T-helper 2 cell (primary cell): Measurements from ENCODE around the gene SLC43A3.

Source experiments
- DNase-seq, 5 experiments: peaks; one replicate each; pipeline versions ENCODE4 v3.0.0 to v3.0.0-alpha.2; 2012 to 2022

SLC43A3 gene

GRCh38 chr11:57427727-57428082, 784 bp upstream of the SLC43A3 start:
- no peak for DNase-seq

- peak in 1 of 5 experiments; percentile 40 for DNase-seq
These were observed 437 bp downstream of the SLC43A3 start for GRCh38 chr11:57426439-57426928.

- DNase-seq, result no peak
These were observed 1.1 kb downstream of the SLC43A3 start for GRCh38 chr11:57425565-57426438.

- DNase-seq, result peak; percentile 34 to 97 (median 80)
These were observed 1.9 kb downstream of the SLC43A3 start for GRCh38 chr11:57424792-57425564.

GRCh38 chr11:57424137-57424791, 2.7 kb downstream of the SLC43A3 start:
- DNase-seq, result no peak

- DNase-seq, result peak in 1 of 5 experiments; percentile 73
These were observed 4.3 kb downstream of the SLC43A3 start for GRCh38 chr11:57422669-57423068.

- DNase-seq, result no peak
These were observed 5.1 kb downstream of the SLC43A3 start for GRCh38 chr11:57421805-57422204.

- DNase-seq, result no peak
These were observed 5.9 kb downstream of the SLC43A3 start for GRCh38 chr11:57421066-57421465.

GRCh38 chr11:57419146-57419545, 7.8 kb downstream of the SLC43A3 start:
- no peak for DNase-seq

GRCh38 chr11:57418131-57418530, 8.8 kb downstream of the SLC43A3 start:
- no peak for DNase-seq

- no peak for DNase-seq
These were observed 9.9 kb downstream of the SLC43A3 start for GRCh38 chr11:57417056-57417455.

- no peak for DNase-seq
These were observed 10.5 kb downstream of the SLC43A3 start for GRCh38 chr11:57416436-57416835.

GRCh38 chr11:57414612-57415212, 12.2 kb downstream of the SLC43A3 start:
- no peak for DNase-seq

- DNase-seq, result no peak
These were observed 13.2 kb downstream of the SLC43A3 start for GRCh38 chr11:57413681-57414080.

- DNase-seq, result no peak
These were observed 16.6 kb downstream of the SLC43A3 start for GRCh38 chr11:57410287-57410686.

GRCh38 chr11:57409321-57410100, 17.4 kb downstream of the SLC43A3 start:
- no peak for DNase-seq

- no peak for DNase-seq
These were observed 18.1 kb downstream of the SLC43A3 start for GRCh38 chr11:57408771-57409170.

GRCh38 chr11:57407941-57408475, 18.9 kb downstream of the SLC43A3 start:
- DNase-seq, result no peak

GRCh38 chr11:57407010-57407920, 19.7 kb downstream of the SLC43A3 start:
- no peak for DNase-seq

GRCh38 chr11:57406337-57406904, 20.5 kb downstream of the SLC43A3 start:
- DNase-seq, result peak in 2 of 5 experiments; percentile 9 to 21
